ENCODE data around the gene ADGRG1.
A peak's percentile ranks its signal among the peaks of the same experiment; 100 is the strongest.
"Not testable (repeated sequence)": the region's sequence is repeated elsewhere in the genome, so short reads cannot be mapped to it uniquely, and the experiment has no call there.

The ADGRG1 gene

DNA sequence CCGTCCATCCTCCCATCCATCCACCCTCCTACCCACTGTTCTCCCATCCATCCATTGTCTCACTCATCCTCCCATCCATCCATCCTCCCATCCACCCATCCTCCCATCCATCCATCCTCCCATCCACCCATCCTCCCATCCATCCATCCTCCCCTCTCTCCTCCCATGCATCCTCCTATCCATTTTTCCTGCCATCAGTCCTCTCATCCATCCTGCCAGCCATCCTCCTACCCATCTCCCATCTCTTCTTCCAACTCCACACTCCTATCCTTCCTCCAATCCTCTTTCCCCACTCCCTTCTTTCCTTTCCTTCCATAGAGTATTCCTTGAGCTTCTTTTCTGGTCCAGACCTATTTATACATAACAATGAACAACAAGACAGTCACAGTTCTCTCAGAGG, 78.3 kb downstream of the ADGRG1 start:
- H3K4me1 ChIP-seq: peaks cover 0 to 21% (median 3%) of the 10 kb centered on the region in 10 experiments; a peak in 6 of 20 replicates
- H4K20me1 ChIP-seq: no peaks in the 10 kb centered on the region
- H3K4me2 ChIP-seq: no peak overlapping the region
- H3K27me3 ChIP-seq: no peaks in the 10 kb centered on the region
- no peak overlapping the region for H3K4me3 ChIP-seq
- no peak overlapping the region for H3K27ac ChIP-seq
- no peak for TF ChIP-seq Cebpa-rat (IDR thresholded peaks at IDR 0.05)
- H3K9ac ChIP-seq: no peak overlapping the region
- no peaks in the 10 kb centered on the region for H3K36me3 ChIP-seq
- H3K9me3 ChIP-seq (replicated peaks in 1 of 11): 0 out of 22 replicates have a peak, but pooled peaks cover 0 to 7% (median 0%) of the 10 kb centered on the region in 11 experiments

DNA sequence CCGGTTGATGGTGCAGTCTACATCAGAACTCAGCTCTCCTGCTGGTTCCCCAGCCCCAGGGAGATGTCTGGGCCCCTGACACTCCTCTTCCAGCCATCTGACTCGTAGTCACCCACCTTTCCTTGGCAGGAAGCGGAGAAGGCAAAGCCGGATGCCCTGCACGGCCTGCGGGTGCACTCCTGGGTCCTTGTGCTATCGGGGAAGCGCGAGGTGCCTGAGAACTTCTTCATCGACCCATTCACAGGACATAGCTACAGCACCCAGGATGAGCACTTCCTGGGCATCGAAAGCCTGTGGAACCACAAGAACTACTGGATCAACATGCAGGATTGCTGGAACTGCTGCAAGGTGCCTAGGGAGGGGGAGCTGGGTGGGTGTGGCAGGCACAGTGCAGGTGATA, 78.9 kb downstream of the ADGRG1 start:
- Histone ChIP-seq H3K27me3 (no peaks in the 10 kb centered on the region), H3K4me1 (peaks cover 0 to 21% (median 2%) of the 10 kb centered on the region in 10 experiments; a peak in 4 of 20 replicates), H3K36me3 (no peaks in the 10 kb centered on the region), H3K4me2 (no peak overlapping the region), H3K4me3 (no peak overlapping the region), H4K20me1 (no peaks in the 10 kb centered on the region), H3K9me3 (replicated peaks in 1 of 11) (0 out of 22 replicates have a peak, but pooled peaks cover 0 to 7% (median 0%) of the 10 kb centered on the region in 11 experiments), H3K27ac (no peak overlapping the region), H3K9ac (no peak overlapping the region)
- TF ChIP-seq Cebpa-rat (IDR thresholded peaks at IDR 0.05): no peak

DNA sequence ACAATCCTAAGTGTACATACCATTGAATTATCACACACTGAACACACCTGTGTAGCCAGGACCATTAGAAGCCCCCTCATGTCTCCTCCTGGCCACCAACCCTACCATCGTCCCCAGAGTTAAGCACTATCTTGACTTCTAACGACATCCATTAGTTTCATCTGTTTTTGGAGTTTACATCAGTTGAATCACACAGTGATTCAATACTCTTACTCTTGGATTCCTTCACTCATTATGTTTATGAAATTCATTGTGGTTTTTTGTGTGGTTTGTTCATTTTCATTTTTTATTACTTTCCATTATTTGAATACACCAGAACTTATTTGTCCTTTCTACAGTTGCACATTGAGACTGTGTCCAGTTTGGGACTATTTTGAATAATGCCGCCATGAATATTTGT, 79.7 kb downstream of the ADGRG1 start:
- no peak overlapping the region for H3K4me2 ChIP-seq
- H3K9me3 ChIP-seq (replicated peaks in 1 of 11): 0 out of 22 replicates have a peak, but pooled peaks cover 0 to 7% (median 0%) of the 10 kb centered on the region in 11 experiments
- no peak overlapping the region for H3K4me3 ChIP-seq
- peaks cover 0 to 21% (median 2%) of the 10 kb centered on the region in 10 experiments; a peak in 4 of 20 replicates for H3K4me1 ChIP-seq
- H4K20me1 ChIP-seq: no peaks in the 10 kb centered on the region
- no peak for TF ChIP-seq Cebpa-rat (IDR thresholded peaks at IDR 0.05)
- no peaks in the 10 kb centered on the region for H3K36me3 ChIP-seq
- no peaks in the 10 kb centered on the region for H3K27me3 ChIP-seq
- no peak overlapping the region for H3K27ac ChIP-seq
- no peak overlapping the region for H3K9ac ChIP-seq

- Histone ChIP-seq H3K9me3 (replicated peaks in 1 of 11) (0 out of 22 replicates have a peak, but pooled peaks cover 0 to 7% (median 0%) of the 10 kb centered on the region in 11 experiments), H4K20me1 (no peaks in the 10 kb centered on the region), H3K36me3 (no peaks in the 10 kb centered on the region), H3K4me1 (peaks cover 0 to 21% (median 2%) of the 10 kb centered on the region in 10 experiments; a peak in 4 of 20 replicates), H3K4me2 (peak overlapping the region in 1 of 11 experiments; percentile 34; a peak in 1 of 22 replicates), H3K4me3 (no peak overlapping the region), H3K27me3 (no peaks in the 10 kb centered on the region), H3K9ac (no peak overlapping the region), H3K27ac (no peak overlapping the region)
- TF ChIP-seq Cebpa-rat (IDR thresholded peaks at IDR 0.05): peak in 4 of 11 experiments; percentile 25 to 40 (median 34); a peak in 2 of 22 replicates
Measured at GRCh38 chr16:57709663-57710062, 81.2 kb downstream of the ADGRG1 start.

DNA sequence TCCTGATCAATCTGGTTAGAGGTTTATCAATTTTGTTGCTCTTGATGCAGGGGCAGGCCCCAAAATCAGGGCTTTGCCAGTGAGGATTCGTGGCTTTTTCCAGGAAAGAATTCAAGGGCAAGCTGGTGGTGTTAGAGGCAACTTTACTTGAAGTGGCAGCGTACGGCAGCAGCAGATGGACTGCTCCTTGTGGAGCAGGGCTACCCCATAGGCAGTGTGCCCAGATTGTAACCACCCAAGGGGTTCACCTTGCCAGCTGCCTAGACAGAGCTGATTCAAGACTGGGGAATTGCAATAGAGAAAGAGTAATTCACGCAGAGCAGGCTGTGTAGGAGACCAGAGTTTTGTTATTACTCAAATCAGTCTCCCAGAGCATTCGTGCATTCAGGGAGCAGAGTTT, 82.9 kb downstream of the ADGRG1 start:
- Histone ChIP-seq H3K4me2 (no peak overlapping the region), H3K4me1 (peaks cover 0 to 21% (median 2%) of the 10 kb centered on the region in 10 experiments; a peak in 4 of 20 replicates), H3K4me3 (no peak overlapping the region), H3K9ac (no peak overlapping the region), H4K20me1 (no peaks in the 10 kb centered on the region), H3K36me3 (no peaks in the 10 kb centered on the region), H3K27ac (no peak overlapping the region), H3K9me3 (replicated peaks in 1 of 11) (no peaks in the 10 kb centered on the region), H3K27me3 (no peaks in the 10 kb centered on the region)
- no peak for TF ChIP-seq Cebpa-rat (IDR thresholded peaks at IDR 0.05)

- no peak overlapping the region for H3K4me2 ChIP-seq
- H3K36me3 ChIP-seq: no peaks in the 10 kb centered on the region
- peaks cover 0 to 21% (median 2%) of the 10 kb centered on the region in 10 experiments; a peak in 4 of 20 replicates for H3K4me1 ChIP-seq
- no peaks in the 10 kb centered on the region for H3K27me3 ChIP-seq
- no peak for TF ChIP-seq Cebpa-rat (IDR thresholded peaks at IDR 0.05)
- no peaks in the 10 kb centered on the region for H4K20me1 ChIP-seq
- no peak overlapping the region for H3K9ac ChIP-seq
- no peaks in the 10 kb centered on the region for H3K9me3 ChIP-seq (replicated peaks in 1 of 11)
- no peak overlapping the region for H3K4me3 ChIP-seq
- no peak overlapping the region for H3K27ac ChIP-seq
Measured at GRCh38 chr16:57711993-57712392, 83.6 kb downstream of the ADGRG1 start.

GRCh38 chr16:57712569-57712968, 84.1 kb downstream of the ADGRG1 start:
- not testable (repeated sequence) for H3K9me3 ChIP-seq (replicated peaks in 1 of 11)

GRCh38 chr16:57713596-57713995, 85.2 kb downstream of the ADGRG1 start:
- Histone ChIP-seq H3K36me3 (no peaks in the 10 kb centered on the region), H3K27me3 (no peaks in the 10 kb centered on the region), H4K20me1 (no peaks in the 10 kb centered on the region), H3K27ac (no peak overlapping the region), H3K4me1 (peaks cover 0 to 15% (median 1%) of the 10 kb centered on the region in 10 experiments; a peak in 3 of 20 replicates), H3K4me3 (no peak overlapping the region), H3K9me3 (replicated peaks in 1 of 11) (no peaks in the 10 kb centered on the region), H3K4me2 (no peak overlapping the region), H3K9ac (no peak overlapping the region)
- TF ChIP-seq Cebpa-rat (IDR thresholded peaks at IDR 0.05): no peak

More at GRCh38 chr16:57712569-57712968, 84.1 kb downstream of the ADGRG1 start:
- peaks cover 0 to 21% (median 2%) of the 10 kb centered on the region in 10 experiments; a peak in 4 of 20 replicates for H3K4me1 ChIP-seq
- not testable (repeated sequence) for H4K20me1 ChIP-seq, H3K27me3 ChIP-seq, H3K9ac ChIP-seq, H3K4me2 ChIP-seq, H3K36me3 ChIP-seq, H3K27ac ChIP-seq, H3K4me3 ChIP-seq

DNA sequence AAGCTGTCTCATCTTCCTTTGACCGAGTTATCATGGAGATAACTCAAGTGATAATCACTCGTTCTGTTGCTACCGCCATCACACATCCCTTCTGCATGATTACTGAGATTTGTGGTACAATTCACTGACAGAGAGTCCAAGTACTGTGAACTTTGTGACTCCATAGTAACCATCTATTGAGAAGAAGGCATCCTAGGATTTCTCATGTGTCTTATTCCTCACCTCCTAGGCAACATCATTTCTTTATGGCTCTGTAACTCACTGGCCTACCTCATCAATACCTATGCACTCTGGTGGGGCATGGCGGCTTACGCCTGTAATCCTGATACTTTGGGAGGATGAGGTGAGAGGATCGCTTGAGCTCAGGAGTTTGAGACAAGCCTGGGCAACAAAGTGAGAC, 85.6 kb downstream of the ADGRG1 start:
- Histone ChIP-seq H3K9me3 (replicated peaks in 1 of 11) (no peaks in the 10 kb centered on the region), H3K9ac (no peak overlapping the region), H4K20me1 (no peaks in the 10 kb centered on the region), H3K27me3 (no peaks in the 10 kb centered on the region), H3K27ac (no peak overlapping the region), H3K4me3 (no peak overlapping the region), H3K4me1 (peaks cover 0 to 15% (median 0%) of the 10 kb centered on the region in 10 experiments; a peak in 3 of 20 replicates), H3K4me2 (no peak overlapping the region), H3K36me3 (no peaks in the 10 kb centered on the region)
- TF ChIP-seq Cebpa-rat (IDR thresholded peaks at IDR 0.05): no peak
